Measurements from ENCODE around the gene GABRR1.

GABRR1 gene

DNA sequence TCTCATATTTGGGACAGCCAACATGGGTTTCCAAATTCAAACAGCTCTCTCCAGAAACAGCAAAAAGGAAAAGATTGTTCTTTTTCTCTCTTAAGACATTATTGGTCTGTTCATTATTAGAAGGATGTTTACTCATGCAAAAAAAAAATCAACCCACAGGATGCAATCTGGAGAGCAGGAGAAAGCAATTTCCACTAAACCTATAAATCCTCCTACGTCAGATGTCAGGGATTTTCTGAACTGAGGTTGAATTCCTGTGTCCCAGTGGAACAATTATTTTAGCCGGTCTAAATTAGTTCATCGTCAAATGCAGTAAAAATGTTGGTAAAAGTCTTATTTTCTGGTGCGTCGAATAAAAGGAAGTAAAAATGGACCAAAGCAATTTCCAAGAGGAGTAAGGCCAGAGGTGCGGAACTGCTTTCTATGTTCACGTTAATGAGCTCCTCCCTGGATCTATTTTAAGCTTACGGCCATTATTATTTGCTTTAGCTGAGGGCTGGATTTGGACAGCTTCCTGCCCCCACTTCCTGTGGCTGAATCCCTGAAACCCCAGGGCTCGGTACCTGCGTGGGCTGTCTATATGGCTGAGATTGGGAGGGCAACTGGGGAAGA lies at the start of gene GABRR1:
TSS of gene GABRR1 (minus strand) at position 60 of the 612 bp plus-strand sequence. CDS start at position 24, 36 bp downstream.
- no peak for DNase-seq (ENCODE audit: extremely low spot score)
- TF ChIP-seq SUZ12 (IDR thresholded peaks at IDR 0.05), result no peak
- no peak for TF ChIP-seq TARDBP (IDR thresholded peaks at IDR 0.05)
- TF ChIP-seq, protein P1, sequence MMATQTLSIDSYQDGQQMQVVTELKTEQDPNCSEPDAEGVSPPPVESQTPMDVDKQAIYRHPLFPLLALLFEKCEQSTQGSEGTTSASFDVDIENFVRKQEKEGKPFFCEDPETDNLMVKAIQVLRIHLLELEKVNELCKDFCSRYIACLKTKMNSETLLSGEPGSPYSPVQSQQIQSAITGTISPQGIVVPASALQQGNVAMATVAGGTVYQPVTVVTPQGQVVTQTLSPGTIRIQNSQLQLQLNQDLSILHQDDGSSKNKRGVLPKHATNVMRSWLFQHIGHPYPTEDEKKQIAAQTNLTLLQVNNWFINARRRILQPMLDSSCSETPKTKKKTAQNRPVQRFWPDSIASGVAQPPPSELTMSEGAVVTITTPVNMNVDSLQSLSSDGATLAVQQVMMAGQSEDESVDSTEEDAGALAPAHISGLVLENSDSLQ (IDR thresholded peaks at IDR 0.05), result peak; percentile 45; the same call in 1 of the 2 replicates
- no peak for TF ChIP-seq CTBP1 (IDR thresholded peaks at IDR 0.05; ENCODE audit: borderline replicate concordance)
- TF ChIP-seq ARNT (IDR thresholded peaks at IDR 0.05), result no peak
- ChIA-PET CTCF (interaction anchor here (1.4 kb wide), 1 partner anchor 96 kb away, joined by 3 read pairs; no protein-coding TSS in a partner anchor), POLR2A (interaction anchor here (1.2 kb wide), 1 partner anchor 198 kb away, joined by 3 read pairs; no protein-coding TSS in a partner anchor)

DNA sequence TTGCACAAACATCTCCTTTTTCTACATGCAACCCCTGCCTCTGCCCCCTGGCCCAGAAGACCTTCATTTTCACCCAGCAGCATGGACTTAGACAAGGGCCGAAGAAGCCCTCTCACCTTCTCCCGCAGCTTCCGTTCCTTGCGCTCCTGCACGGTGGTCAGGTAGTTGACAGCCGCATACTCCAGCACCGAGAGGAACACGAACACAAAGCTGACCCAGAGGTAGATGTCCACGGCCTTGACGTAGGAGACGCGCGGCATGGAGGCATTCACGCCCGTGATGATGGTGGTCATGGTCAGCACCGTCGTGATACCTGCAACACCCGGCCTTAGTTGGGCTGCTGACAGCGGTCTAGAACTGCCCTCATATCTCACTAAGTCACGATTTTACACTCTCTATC lies 47.1 kb upstream of the GABRR1 start:
- no peak for TF ChIP-seq SP1 (IDR thresholded peaks at IDR 0.05)
- no peak for TF ChIP-seq FOXK2 (IDR thresholded peaks at IDR 0.05)
- TF ChIP-seq CTBP1 (IDR thresholded peaks at IDR 0.05; ENCODE audit: borderline replicate concordance), result no peak
- no peak for TF ChIP-seq FOXA1 (IDR thresholded peaks at IDR 0.05)
- TF ChIP-seq, protein P1 (IDR thresholded peaks at IDR 0.05), result no peak

DNA sequence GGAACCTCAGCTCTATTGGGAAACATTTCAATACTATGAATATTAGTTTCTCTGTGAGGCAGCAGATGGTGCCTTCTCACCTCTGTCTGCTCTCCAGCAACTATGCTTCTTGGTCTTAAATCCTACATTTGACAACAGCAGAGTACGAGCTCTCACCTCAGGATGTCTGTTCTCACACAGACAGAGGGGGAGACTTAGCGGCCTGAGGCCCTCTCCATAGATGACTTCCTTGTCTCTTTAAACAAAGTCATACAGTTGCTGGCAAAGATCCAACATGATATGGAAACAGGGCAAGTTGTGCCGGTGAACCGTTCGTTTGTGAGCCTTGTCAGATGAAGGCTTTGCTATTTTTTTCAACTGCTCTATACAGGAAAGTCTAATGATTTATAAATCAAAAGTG lies 43.7 kb upstream of the GABRR1 start:
- CTCF ChIA-PET, result interaction anchor here (1.1 kb wide), 1 partner anchor 10 kb away, joined by 4 read pairs; no protein-coding TSS in a partner anchor
- POLR2A ChIA-PET, result no interaction called here
- DNase-seq (ENCODE audit: extremely low spot score), result peak; percentile 17

More for the DNA sequence above, 47.1 kb upstream of the GABRR1 start:
- ChIA-PET CTCF (no interaction called here), POLR2A (no interaction called here)
- no peak for DNase-seq (ENCODE audit: extremely low spot score)

DNA sequence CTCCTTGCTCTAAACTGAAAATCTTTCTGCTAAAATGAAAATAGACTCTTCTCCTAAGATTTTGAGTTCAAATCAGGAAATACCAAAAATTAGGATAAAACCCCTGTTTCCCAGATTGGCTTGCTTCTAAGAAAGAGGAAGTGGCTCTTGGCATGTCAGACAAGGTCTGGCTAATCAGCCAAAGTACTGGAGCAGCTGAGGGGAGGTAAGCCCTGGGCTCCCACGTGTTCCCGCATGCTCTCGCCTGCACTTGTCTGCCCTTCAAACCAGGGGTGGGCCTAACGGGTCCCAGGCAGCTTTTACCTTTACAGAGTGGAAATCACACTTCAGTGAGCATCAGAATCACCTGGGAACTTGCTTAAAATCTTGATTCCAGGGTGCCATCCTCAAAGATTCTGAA lies 43.2 kb upstream of the GABRR1 start:
- CTCF ChIA-PET, result interaction anchor here (0.6 to 1.1 kb wide), 2 partner anchors 10 to 161 kb away, joined by 3 to 4 read pairs; no protein-coding TSS in a partner anchor
- POLR2A ChIA-PET, result no interaction called here
- no peak for DNase-seq (ENCODE audit: extremely low spot score)
- TF ChIP-seq, protein P1 (IDR thresholded peaks at IDR 0.05), result no peak
- TF ChIP-seq HDGF (IDR thresholded peaks at IDR 0.05; ENCODE audit: borderline replicate concordance), result no peak

More for the DNA sequence above, 43.7 kb upstream of the GABRR1 start:
- no peak for TF ChIP-seq SUZ12 (IDR thresholded peaks at IDR 0.05)
- TF ChIP-seq BHLHE40 (IDR thresholded peaks at IDR 0.05; ENCODE audit: borderline replicate concordance), result no peak

DNA sequence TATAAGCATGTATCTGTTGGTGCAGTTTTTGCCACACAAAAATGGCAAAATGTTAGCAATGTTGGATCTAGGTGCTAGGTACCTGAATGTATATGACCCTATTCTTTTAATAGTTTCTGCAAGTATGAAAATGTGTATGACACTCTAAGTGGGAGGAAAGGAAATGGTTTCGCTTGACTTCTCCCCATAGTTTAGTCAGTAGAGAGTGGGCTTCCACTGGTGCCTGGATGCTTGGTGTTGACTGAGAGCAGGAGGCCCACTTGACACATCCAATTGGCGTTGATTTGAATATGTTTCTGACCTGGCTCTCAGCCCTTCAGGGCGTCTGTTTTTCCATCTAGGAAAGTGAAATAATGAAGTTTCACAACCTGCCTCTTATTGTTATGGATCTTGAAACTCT lies 41.8 kb upstream of the GABRR1 start:
- ChIA-PET POLR2A (no interaction called here), CTCF (no interaction called here)
- DNase-seq (ENCODE audit: extremely low spot score), result no peak
- TF ChIP-seq FOXM1 (IDR thresholded peaks at IDR 0.05; ENCODE audit: borderline replicate concordance) (no peak), LEF1 (IDR thresholded peaks at IDR 0.05; ENCODE audit: borderline replicate concordance) (no peak), FOXA1 (IDR thresholded peaks at IDR 0.05) (no peak), SP1 (IDR thresholded peaks at IDR 0.05) (no peak), ZNF384 (IDR thresholded peaks at IDR 0.05) (no peak), L3MBTL2 (conservative IDR thresholded peaks at IDR 0.05) (no peak), BHLHE40 (IDR thresholded peaks at IDR 0.05; ENCODE audit: borderline replicate concordance) (no peak), SUZ12 (IDR thresholded peaks at IDR 0.05) (no peak), NFRKB (IDR thresholded peaks at IDR 0.05) (no peak), TARDBP (IDR thresholded peaks at IDR 0.05) (no peak), ARNT (IDR thresholded peaks at IDR 0.05) (no peak), CTBP1 (IDR thresholded peaks at IDR 0.05; ENCODE audit: borderline replicate concordance) (no peak), ELF4 (IDR thresholded peaks at IDR 0.05) (no peak), HDGF (IDR thresholded peaks at IDR 0.05; ENCODE audit: borderline replicate concordance) (no peak), FOXK2 (IDR thresholded peaks at IDR 0.05) (no peak)
- TF ChIP-seq, protein P1 (IDR thresholded peaks at IDR 0.05), result no peak

DNA sequence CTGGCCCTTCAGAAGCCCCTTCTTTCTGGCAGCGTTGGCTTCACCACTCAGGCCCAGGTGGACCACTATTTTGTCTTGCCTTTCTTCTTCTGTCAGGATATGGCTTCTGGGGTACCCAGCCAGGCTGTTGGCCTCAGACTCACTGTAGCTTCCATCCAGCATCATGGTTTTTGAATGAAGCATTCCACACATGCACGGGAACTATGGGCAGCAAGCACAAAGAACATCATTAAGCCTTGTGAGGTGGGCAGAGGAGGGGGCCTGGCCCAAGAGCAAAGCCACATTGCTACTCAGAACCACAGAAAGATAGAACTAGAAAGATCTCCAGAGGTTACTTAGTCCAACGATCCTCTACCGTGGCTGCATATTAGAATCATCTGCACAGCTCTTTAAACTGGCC lies 40.6 kb upstream of the GABRR1 start:
- no peak for DNase-seq (ENCODE audit: extremely low spot score)
- no peak for TF ChIP-seq FOXM1 (IDR thresholded peaks at IDR 0.05; ENCODE audit: borderline replicate concordance)
- TF ChIP-seq BHLHE40 (IDR thresholded peaks at IDR 0.05; ENCODE audit: borderline replicate concordance), result no peak
- no peak for TF ChIP-seq SP1 (IDR thresholded peaks at IDR 0.05)
- TF ChIP-seq FOXA1 (IDR thresholded peaks at IDR 0.05), result no peak
- no peak for TF ChIP-seq HDGF (IDR thresholded peaks at IDR 0.05; ENCODE audit: borderline replicate concordance)
- no peak for TF ChIP-seq ELF4 (IDR thresholded peaks at IDR 0.05)
- no peak for TF ChIP-seq FOXK2 (IDR thresholded peaks at IDR 0.05)
- ChIA-PET POLR2A (no interaction called here), CTCF (interaction anchor here (0.8 kb wide), 1 partner anchor 115 kb away, joined by 3 read pairs; no protein-coding TSS in a partner anchor)
